NCI-H748 (cell line): ENCODE data around the gene GET4.

ENCODE experiments used
- DNase-seq: peaks from one replicate; lab custom pipeline; 2025; ENCODE audit not compliant: unreplicated experiment; lab: John Stamatoyannopoulos, UW

GET4 gene

DNA sequence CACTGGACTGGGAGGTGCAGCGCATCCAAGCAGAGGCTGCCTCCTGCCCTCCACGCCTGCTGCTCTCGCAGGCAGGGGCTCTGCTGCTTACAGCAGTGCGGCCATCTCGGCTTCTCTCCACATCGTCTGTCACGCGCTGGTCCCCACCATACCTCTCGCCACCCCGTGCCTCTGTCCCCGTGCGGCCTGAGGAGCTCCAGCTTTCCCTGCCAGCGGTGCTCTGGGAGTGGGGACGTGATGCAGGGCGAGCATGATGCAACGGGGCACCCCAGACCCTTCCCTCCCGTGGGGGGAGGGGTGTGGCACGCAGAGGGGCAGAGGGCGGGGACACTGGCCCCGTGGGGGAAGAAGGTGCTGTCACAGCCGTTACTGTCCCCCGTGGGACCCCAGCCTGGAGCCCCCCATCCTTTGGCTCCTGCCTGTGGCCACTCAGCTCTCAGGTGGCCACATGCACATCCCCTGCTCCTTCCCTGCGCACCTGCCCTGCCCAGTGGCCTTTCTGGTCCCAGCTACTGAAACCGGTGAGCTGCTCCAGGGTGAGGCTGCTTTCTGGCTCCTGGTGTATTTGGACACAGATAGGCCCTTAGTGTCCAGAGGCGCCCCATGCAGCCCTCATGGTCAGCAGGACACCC, 9.0 kb downstream of the GET4 start:
- DNase-seq = no peak

DNA sequence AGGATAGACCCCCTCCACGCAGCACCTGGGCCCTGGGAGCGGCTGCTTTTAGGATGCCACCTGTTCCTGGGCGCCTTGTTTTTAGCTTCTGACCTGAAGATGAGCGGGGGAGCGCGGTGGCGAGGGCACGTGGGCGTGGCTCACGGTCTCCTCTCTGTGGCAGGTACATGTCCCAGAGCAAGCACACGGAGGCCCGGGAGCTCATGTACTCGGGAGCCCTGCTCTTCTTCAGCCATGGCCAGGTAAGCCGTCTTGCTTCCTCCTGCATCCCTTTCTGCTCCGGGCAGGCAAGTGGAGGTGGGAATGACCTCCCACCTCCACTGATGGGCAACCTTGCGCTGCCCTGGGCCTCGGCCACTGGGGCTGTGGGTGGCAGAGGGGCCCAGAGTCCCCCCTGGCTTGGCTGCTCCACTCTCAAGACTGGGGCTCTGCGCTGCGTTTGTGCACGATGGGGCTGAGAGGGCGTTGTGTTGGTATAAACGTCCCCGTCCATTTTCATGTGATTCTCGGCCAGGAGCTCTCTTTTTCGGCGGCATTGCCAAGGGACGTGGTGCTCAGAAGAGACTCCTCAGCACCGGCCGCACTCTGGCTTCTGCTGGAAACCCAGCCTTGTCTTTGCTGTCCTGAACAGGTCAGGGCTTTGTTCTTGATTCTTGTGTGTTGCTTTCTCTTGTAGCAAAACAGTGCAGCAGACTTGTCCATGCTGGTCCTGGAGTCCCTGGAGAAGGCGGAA, 9.7 kb downstream of the GET4 start:
- DNase-seq = no peak

DNA sequence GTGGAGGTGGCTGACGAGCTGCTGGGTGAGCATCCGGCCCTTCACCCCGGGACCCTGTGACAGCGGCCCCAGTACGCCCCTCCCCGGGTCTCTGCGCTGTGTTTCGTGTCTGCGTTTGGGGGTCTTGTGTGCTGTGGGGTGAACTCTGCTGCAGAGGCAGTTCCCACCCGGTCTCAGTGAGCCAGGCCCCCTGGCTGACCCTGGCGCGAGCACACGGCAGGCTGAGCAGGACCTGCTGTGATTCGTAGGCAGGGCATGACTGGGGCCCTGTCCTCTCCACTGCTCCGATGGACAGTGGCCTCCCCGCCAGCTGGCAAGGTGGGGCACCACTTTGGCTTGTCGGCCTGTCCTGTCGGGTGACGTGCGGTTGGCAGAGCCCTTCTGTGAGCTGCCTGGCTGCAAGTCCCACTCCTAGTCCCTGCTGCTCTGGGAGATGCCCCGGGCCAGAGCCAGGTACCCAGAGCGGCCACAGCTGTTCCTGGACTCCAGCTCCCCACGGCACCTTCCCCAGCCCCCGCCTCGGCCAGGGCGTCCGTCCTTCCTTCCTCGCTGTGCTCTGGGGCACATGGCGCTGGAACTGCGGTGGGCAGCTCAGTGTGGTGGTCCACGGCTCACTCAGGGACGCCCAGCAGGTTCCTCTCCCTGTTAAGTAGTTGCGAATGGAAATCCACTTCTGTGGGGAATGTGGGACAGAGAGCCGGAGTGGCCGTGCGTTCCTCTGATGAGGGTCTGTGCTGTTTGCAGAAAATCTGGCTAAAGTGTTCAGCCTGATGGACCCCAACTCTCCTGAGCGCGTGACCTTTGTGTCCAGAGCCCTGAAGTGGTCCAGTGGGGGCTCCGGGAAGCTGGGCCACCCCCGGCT, 10.5 kb downstream of the GET4 start:
- no peak for DNase-seq

DNA sequence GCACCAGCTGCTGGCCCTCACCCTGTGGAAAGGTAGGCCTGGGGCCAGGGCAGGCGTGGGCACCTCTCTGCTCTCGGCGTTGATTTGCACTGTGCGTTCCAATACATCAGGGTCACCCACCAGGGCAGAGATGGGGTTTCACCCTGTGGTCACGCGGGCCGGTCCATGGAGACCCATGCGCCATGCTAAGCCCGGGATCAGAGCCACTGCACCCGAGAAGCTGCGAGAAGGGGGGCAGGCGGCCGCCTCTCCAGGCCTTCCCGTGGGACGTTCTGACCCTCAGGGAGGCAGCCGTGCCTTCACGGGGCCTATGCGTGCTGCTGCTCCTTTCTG, 11.1 kb downstream of the GET4 start:
- no peak for DNase-seq

DNA sequence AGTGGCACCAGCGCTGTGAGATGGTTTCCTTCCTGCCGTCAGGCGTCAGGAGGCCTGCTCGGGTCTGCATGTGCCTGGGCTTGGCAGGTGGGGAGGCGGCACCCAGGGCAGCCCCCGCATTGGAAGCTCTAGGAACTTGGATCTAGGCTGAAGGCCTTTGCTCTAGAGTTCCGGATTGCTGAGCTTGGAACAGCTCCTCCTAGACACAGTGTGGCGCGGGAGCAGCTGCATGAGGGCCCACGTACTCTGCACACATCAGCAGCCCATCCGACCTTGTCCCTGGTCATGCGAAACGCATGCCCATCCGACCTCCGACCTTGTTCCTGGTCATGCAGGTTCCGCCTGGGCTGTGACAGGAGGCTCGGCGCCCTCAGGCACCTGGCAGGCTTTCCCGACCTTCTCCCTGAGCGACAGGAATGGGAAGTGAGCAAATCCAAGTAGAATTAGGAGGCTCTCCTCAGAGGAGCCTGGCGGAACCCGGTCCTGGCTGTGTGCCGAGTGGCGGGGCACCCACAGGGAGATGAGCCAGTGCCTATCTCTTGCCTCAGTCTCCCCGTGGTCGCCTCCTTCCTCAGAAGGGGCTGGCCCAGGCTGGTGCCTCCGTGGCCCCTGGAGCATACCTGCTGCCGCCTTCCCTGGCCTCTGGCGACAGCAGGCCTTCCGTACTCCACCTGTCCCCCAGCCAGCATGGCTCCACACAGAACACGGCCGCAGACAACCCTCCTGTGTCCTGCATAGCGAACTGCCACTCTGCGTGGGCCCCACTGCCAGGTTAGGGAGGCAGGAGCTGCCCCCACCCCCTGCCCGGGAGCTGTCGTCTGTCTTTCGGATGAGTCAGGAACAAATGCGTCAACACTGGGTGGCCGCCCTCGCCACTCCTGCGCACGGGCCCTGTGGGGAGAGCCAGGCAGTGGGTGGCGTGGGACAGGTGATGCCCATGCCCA, 12.0 kb downstream of the GET4 start:
- no peak for DNase-seq

DNA sequence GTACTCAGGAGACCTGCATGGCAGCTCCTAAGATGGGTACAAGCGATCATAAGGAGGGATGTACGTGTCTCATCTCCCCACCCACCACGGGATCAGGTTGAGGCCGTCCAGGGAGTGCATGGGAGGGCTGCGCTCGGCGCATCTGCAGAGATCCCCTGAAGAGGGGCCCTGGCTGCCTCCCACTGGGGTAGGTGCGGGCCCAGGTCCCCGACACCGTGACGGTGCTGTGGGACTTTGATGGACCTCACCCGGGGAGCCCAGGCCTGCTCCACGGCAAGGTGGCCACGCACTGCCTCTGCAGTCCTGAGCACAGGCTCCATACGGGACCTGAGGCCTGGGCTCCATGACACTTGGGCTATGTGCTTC, 12.7 kb downstream of the GET4 start:
- DNase-seq = no peak

DNA sequence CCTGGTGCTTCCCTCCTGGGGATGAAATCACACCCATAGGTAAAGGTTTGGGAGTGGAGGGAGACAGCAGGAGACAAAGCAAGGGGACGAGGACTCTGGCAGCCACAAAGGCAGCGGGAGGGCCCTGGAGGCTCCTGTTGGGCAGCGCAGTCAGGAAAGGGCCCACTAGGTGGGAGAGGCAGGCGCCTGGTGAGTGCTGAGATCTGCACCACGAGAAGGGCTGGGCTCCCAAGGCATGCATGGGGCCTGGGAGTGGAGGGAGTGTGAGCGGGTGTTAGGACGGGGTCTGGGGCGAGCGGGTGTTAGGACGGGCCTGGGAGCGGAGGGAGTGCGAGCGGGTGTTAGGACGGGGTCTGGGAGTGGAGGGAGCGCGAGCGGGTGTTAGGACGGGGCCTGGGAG, 13.0 kb downstream of the GET4 start:
- no peak for DNase-seq

DNA sequence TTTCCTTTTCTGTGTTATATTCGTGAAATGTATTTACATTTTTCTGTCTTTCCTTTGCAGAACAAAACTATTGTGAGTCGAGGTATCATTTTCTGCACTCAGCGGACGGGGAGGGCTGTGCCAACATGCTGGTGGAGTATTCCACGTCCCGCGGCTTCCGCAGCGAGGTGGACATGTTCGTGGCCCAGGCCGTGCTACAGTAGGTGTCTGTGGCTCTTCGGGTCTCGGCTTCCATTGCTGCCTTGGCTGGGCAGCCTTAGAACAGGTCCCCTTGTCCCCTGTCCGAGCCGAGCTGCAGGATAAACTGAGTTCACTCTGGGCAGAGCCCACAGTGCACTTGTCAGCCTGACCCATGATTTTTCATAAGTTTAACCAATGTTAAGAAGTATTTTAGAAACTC, 14.5 kb downstream of the GET4 start:
- DNase-seq = no peak

DNA sequence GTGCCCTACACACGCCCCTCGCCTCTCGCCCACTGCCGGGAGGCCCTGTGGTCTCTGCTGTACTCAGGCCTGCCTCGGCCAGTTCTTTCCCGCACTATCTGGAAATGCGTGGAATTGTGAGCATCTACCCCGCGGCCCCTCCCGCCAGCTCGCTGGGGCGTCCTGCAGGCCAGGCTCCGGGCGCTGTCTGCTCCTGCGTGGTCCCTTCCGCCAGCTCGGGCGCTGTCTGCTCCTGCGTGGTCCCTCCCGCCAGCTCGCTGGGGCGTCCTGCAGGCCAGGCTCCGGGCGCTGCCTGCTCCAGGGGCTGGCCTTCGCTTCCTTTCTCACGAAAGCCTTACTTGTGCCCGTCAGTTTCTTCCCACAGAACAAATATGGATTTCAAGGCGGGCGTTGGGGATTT, 14.9 kb downstream of the GET4 start:
- no peak for DNase-seq

DNA sequence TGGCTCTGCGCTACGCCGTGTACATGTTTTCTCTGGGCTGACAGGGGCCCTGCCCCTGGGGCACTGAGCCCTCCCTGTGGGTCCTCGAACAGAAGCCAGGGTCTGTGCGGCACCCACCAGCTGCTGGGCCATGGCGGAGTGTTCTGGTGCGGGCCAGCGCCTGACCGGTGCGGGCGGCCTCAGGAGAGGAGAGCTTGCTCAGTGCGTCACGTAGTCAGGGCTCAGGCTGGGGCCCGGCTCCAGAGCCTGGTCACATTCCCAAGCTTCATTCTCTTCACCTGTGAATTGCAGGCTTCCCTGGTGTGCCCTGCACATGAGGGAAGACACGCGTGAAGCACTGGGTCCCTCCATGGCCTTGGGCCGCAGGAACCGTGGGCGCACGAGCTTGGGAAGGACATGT, 15.5 kb downstream of the GET4 start:
- DNase-seq = no peak

DNA sequence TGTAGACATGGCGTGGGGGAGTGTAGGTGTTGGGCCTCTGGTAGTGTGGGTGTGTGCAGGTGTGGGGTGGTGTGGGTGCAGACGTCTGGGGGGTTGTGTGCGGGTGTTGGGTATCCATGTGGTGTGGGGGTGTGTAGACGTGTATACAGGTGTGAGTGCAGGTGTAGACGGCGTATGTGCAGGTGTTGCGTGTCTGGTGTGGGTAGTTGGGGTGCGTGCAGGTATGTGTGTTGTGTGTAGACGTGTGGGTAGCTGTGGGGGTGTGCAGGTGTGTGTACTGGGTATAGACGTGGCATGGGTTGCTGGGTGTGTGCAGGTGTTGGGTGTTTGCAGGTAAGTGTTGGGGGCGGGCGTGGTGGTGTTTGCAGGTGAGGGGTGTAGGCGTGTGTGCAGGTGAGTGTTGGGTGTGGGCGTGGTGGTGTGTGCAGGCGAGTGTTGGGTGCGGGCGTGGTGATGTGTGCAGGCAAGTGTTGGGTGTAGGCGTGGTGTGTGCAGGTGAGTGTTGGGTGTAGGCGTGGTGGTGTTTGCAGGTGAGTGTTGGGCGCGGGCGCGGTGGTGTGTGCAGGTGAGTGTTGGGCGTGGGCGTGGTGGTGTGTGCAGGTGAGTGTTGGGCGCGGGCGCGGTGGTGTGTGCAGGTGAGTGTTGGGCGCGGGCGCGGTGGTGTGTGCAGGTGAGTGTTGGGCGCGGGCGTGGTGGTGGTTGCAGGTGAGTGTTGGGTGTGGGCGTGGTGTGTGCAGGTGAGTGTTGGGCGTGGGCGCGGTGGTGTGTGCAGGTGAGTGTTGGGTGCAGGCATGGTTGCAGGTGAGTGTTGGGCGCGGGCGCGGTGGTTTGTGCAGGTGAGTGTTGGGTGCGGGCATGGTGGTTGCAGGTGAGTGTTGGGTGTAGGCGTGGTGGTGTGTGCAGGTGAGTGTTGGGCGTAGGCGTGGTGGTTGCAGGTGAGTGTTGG, 16.6 kb downstream of the GET4 start:
- no peak for DNase-seq

DNA sequence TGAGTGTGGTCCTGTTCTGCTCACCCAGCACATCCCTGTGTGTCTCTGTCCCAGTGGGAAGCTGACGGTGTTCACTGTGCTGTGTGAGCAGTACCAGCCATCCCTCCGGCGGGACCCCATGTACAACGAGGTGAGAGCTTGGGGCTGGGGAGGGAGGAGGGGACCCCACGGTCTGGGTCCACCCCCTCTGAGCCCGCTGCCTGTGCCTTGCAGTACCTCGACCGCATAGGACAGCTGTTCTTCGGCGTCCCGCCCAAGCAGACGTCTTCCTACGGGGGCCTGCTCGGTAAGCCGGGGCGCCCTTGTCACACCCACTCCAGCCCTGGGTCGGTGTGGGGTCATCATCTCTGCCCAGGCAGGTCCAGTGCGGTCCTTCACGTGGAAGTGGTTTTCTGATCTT, 17.3 kb downstream of the GET4 start:
- DNase-seq = no peak

DNA sequence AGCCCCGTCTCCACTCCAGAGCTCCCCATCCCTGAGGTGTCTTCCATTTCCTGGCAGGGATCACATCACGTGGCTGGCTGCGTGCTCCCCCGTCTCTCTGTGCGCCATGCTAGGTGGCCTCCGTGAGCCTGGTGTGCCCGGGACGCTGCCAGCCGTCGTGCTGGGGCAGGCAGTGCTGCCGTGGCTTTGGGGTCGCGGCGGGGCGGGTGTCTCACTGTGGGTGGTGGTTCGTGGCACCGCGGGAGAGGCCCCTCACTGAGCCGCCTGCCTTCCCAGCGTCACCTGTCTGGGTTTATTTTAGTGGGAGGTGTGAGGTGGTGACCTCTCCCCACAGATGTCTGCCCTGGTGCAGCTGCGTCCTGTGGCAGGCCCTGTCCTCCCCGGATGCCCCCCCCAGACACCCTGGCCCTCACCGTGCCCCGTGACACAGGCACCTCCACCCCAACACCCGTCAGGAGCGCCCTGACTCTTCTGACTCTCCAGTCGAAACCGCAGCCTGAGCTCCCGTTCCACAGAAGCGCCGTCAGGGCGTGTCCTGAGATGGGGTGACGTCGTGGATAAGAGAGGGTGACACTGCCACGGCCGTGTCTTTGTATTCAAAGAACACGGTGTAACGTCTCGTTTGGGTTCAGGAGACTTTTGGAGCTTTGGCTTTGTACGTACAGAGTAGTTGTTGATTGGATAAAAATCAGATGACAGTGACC, 18.0 kb downstream of the GET4 start:
- DNase-seq = no peak

DNA sequence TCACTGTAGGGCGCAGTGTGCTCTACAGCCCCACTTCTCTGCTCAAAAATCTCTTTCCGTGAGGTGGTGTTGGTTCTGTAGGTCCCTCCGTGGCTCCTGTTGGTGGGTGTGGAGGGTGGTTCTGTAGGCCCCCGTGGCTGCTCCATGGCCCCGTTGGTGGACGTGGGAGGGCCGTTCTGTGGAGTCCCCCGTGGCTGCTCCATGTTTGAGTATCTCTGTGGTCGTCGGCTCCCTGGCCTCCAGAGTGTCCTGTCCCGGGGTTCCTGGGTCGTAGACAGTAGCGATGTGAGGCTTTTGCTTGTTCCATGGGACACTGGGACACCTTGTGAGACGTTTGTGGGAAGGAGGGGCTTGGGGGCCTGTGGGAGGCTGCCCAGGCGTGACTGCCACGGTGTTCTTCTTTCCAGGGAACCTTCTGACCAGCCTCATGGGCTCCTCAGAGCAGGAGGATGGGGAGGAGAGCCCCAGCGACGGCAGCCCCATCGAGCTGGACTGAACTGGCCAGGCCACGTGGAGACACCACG, 18.6 kb downstream of the GET4 start:
- DNase-seq = no peak

DNA sequence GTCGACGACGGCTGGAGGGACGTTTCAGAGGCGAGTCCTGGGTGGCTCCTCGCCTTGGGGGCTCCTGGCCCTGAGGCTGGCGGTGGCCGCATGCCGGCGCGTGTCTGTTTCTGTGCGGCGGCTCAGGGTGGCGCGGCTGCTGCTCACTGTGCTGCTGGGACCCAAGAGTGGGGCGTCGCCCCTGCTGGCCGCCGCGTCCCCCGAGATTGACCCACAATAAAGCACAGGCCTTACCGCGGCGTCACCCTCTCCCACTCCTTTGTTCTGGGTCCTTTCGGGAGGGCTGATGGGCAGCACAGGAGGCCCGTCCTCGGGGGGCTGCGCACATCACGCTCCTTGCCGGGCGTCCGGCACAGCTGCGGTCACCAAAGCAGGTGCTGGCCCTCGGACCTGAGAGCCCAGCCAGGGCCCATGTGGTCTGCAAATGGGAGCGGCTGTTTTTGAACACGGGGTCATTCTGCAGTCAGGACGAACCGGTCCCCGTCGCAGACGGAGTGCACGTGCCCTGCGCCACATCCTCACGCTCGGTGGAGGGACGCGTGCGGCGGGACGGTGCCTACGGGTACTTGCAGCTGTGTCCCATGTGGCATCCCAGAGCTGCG, 19.2 kb downstream of the GET4 start:
- no peak for DNase-seq

DNA sequence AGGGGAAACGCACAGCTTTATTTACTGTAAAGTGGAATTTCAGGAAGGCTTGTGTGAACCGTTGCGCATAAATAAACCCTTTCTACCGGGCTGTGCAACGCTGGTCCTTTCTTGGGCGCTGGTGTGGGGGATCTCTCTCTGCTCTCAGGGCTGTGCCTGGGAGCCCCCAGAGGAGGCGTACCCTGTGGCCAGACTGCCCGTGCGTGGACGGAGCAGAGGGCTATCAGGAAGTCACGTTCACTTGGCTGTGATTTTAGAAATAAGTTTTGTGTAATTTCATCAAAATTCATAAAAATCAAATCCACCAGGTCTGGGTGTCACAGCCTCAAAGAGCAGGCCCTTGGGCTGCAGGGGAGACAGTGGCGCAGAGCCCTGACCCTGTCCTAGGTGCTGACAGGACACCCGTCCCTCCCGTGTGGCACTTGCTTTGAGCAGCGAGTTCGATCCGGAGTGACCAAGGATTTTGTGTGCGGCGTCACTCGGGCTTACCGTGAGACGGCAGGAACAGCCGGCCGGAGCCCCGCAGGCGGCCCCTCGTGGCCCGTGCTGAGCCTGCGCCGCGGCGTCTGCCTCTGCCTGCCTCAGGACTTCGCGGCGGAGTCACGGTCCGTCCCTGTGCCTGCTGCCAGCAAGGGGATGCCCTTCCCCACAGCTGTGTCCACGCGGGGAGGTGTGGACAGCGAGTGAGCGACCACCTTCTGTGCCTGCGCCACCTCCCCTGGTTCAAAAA, 20.2 kb downstream of the GET4 start:
- DNase-seq = no peak

DNA sequence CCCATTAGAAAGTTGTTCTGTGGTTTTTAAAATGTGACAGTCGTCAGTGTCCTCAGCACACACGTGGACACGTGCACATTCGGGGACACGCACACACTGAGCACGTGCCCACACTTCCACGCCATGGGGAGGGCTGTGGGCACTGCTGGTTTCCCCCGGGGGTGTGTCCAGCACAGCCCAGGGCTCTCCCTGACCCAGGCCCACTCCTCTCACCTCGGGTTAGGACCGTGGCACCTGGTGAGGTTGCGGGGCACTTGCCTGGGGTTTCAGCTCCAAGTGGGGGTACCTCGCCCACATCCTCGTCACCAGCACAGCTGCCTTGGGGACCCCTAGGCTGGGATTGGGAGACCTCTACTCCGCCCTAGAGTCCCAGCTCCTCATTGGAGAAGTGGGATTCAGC, 20.7 kb downstream of the GET4 start:
- no peak for DNase-seq

DNA sequence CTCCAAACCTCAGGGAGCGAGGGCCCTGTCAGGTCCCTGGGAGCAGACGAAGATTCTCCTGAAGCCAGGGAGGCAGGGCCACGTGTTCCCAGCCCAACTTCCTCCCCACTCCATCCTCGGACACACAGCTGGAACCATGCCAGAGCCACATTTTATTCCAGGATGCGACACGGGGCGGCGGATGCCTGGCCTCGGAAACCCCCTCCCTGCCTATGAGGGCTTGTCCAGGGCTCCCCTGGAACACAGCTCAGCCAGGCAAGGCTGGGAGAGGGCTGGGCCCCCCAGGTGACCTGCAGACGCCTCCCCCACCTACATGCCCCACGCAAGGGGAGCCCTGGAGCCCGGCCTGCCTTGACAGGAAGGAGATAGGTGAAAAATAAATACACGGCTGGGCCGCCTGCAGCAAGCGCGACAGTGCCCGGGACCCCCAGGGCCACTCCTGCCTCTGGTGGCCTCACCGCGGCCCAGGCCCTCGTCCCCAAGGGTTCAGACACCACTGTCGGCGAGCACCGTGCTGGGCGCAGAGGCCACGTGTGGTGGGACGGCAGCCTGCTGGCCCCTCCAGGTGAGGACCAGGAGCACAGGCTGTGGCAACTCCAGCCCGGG, 21.5 kb downstream of the GET4 start:
- no peak for DNase-seq
